Measurements from ENCODE around the gene CSMD2.

The CSMD2 gene

GRCh38 chr1:33465316-33465715 lies 699.7 kb downstream of the CSMD2 start:
- no peak for TF ChIP-seq CTCF (IDR thresholded peaks at IDR 0.05)
- H3K4me3 ChIP-seq, result no peak overlapping the region
- H3K27ac ChIP-seq, result no peak overlapping the region
- no peak for DNase-seq (ENCODE audit: low spot score)

GRCh38 chr1:33464552-33464951 lies 700.5 kb downstream of the CSMD2 start:
- no peak for DNase-seq (ENCODE audit: low spot score)
- H3K4me3 ChIP-seq, result no peak overlapping the region
- no peak overlapping the region for H3K27ac ChIP-seq
- TF ChIP-seq CTCF (IDR thresholded peaks at IDR 0.05), result no peak

Data from coronary artery (tissue), 2 donors.